PC-9 (cell line): ENCODE results near the gene C1QTNF3. TPM values are rescaled to one million over a fixed set of nuclear protein-coding genes. Genes with fewer than 3 reads are reported as not detected.
A peak's percentile ranks its signal among the peaks of the same experiment; 100 is the strongest.

Source experiments
- BruUV-seq: library from RNA; stranded (reverse); fragments of 400-500 nt; replicated peaks from 2 replicates; lab custom pipeline; 2021; lab: Mats Ljungman, UMichigan
- CTCF ChIA-PET: fragments of 300-600 bp; sonication (Branson Sonifier 250); formaldehyde crosslinking; loops from one replicate; lab custom pipeline; 2022; ENCODE audit warnings: antibody characterized with exemption; lab: Charles Lee
- POLR2A ChIA-PET: fragments of 300-600 bp; sonication (Branson Sonifier 250); formaldehyde crosslinking; loops from one replicate; lab custom pipeline; 2022; ENCODE audit warnings: antibody characterized with exemption; ENCODE audit not compliant: unreplicated experiment; lab: Charles Lee
- DNase-seq, 2 experiments: peaks; one replicate each; pipeline versions ENCODE4 v3.0.0 to v3.0.0-alpha.2; 2015 to 2022; ENCODE audit warnings: mixed read lengths in 1 of 2
- H2AFZ ChIP-seq: fragments of 200-600 bp; sonication (generic); 2 replicates; pipeline ENCODE4 v1.8.1; 2017; ENCODE audit warnings: antibody characterized with exemption
- H3F3A ChIP-seq: fragments of 200-600 bp; sonication (generic); 2 replicates; pipeline ENCODE4 v1.8.1; 2017; ENCODE audit warnings: antibody characterized with exemption, mild to moderate bottlenecking, low read depth; ENCODE audit not compliant: insufficient read depth
- H3K27ac ChIP-seq: fragments of 200-600 bp; sonication (generic); 2 replicates; pipeline ENCODE4 v1.6.1; 2016; ENCODE audit warnings: mixed run types
- H3K27me3 ChIP-seq: fragments of 200-600 bp; sonication (generic); 2 replicates; pipeline ENCODE4 v1.6.1; 2016; ENCODE audit warnings: low read depth, mixed run types; ENCODE audit not compliant: insufficient read depth
- H3K36me3 ChIP-seq: fragments of 200-600 bp; sonication (generic); 2 replicates; pipeline ENCODE4 v1.6.1; 2016; ENCODE audit warnings: low read depth, mixed run types
- H3K4me1 ChIP-seq: fragments of 200-600 bp; sonication (generic); replicated peaks from 2 replicates; pipeline ENCODE4 v1.6.1; 2016; ENCODE audit warnings: mixed run types; ENCODE audit not compliant: insufficient read depth
- H3K4me2 ChIP-seq: fragments of 200-600 bp; sonication (generic); 2 replicates; pipeline ENCODE4 v1.6.1; 2017; ENCODE audit warnings: mixed run types
- H3K4me3 ChIP-seq: fragments of 200-600 bp; sonication (generic); 2 replicates; pipeline ENCODE4 v1.6.1; 2016; ENCODE audit warnings: mixed run types
- H3K79me2 ChIP-seq: fragments of 200-600 bp; sonication (generic); 2 replicates; pipeline ENCODE4 v1.6.1; 2017; ENCODE audit warnings: low read depth, mixed run types
- H3K9me2 ChIP-seq: fragments of 200-600 bp; sonication (generic); 2 replicates; pipeline ENCODE4 v1.8.1; 2017; ENCODE audit warnings: mild to moderate bottlenecking; ENCODE audit not compliant: insufficient read depth
- H3K9me3 ChIP-seq: fragments of 200-600 bp; sonication (generic); 2 replicates; pipeline ENCODE4 v1.8.1; 2016; ENCODE audit warnings: low read depth; ENCODE audit not compliant: insufficient read depth
- H4K20me1 ChIP-seq: fragments of 200-600 bp; sonication (generic); 2 replicates; pipeline ENCODE4 v1.8.1; 2017; ENCODE audit not compliant: insufficient read depth
- CTCF ChIP-seq: fragments of 200-600 bp; sonication (generic); conservative IDR thresholded peaks from 2 replicates; pipeline ENCODE4 v1.6.1; 2017; ENCODE audit warnings: mixed run types, antibody characterized with exemption, mild to moderate bottlenecking, moderate library complexity
- EZH2 ChIP-seq: fragments of 200-600 bp; sonication (generic); IDR thresholded peaks from 2 replicates; pipeline ENCODE4 v1.8.0; 2017; ENCODE audit warnings: antibody characterized with exemption, low read depth
- intact Hi-C: fragments of 100-400 bp; cut with micrococcal nuclease; formaldehyde crosslinking; loops from one replicate; pipeline ENCODE4 v1.10.0; 2022; ENCODE audit not compliant: unreplicated experiment
- total RNA-seq: library from RNA; stranded (reverse); gene quantifications from 2 replicates; pipeline ENCODE4 v1.2.3, GENCODE V29; 2021

C1QTNF3 gene
- total RNA-seq, 1 experiment from 2014 or later, result 8.3 TPM

- Histone ChIP-seq H3K4me3 (no peak overlapping the region), H4K20me1 (no peaks in the 10 kb centered on the region), H3K4me1 (0 out of 2 replicates have a peak, but pooled peaks cover 3% of the 10 kb centered on the region), H3K27me3 (no peaks in the 10 kb centered on the region), H3K27ac (no peak overlapping the region), H3K9me2 (no peaks in the 10 kb centered on the region), H3K4me2 (0 out of 2 replicates have a peak overlapping the region, but pooled peaks have one; percentile 1), H2AFZ (no peak overlapping the region), H3F3A (no peaks in the 10 kb centered on the region), H3K9me3 (no peaks in the 10 kb centered on the region), H3K79me2 (no peaks in the 10 kb centered on the region), H3K36me3 (no peaks in the 10 kb centered on the region)
- ChIA-PET POLR2A (interaction anchor here (0.6 kb wide), 3 partner anchors 111 to 531 kb away, joined by 3 to 8 read pairs (median 6); no protein-coding TSS in a partner anchor), CTCF (interaction anchor here (0.5 to 2.8 kb wide), 31 partner anchors 9 to 1598 kb away, joined by 3 to 46 read pairs (median 4); partner anchors contain the start of genes ADAMTS12, AMACR and TARS1)
- TF ChIP-seq CTCF (peak; percentile 90), EZH2 (no peak)
- peak; percentile 59 to 64 for DNase-seq
- intact Hi-C loops, result loop anchor here (1.0 kb wide), 3 partner anchors 36 to 534 kb away; no protein-coding TSS in a partner anchor
- BruUV-seq, result no TSS peak
Measured at GRCh38 chr5:33969572-33970452, 73.2 kb downstream of the C1QTNF3 start.

- Histone ChIP-seq H3K4me2 (no peak overlapping the region), H3K27ac (no peak overlapping the region), H3K9me2 (no peaks in the 10 kb centered on the region; the same call in 1 of the 2 replicates), H4K20me1 (no peaks in the 10 kb centered on the region), H3K4me3 (no peak overlapping the region), H3K36me3 (no peaks in the 10 kb centered on the region), H3F3A (no peaks in the 10 kb centered on the region), H3K27me3 (no peaks in the 10 kb centered on the region), H3K79me2 (no peaks in the 10 kb centered on the region), H3K4me1 (0 out of 2 replicates have a peak, but pooled peaks cover 3% of the 10 kb centered on the region), H2AFZ (no peak overlapping the region), H3K9me3 (no peaks in the 10 kb centered on the region)
- TF ChIP-seq EZH2 (no peak), CTCF (0 out of 2 replicates have a peak, but pooled peaks have one; percentile 20)
- intact Hi-C loops, result loop anchor here (1.0 kb wide), 3 partner anchors 34 to 532 kb away; no protein-coding TSS in a partner anchor
- ChIA-PET POLR2A (no interaction called here), CTCF (interaction anchor here (0.6 to 1.3 kb wide), 2 partner anchors 529 to 537 kb away, joined by 4 to 9 read pairs; no protein-coding TSS in a partner anchor)
- no peak for DNase-seq
- no TSS peak for BruUV-seq
Measured at GRCh38 chr5:33968211-33969005, 74.6 kb downstream of the C1QTNF3 start.

Other genes starting within 250 kb of the C1QTNF3 start
- gene ADAMTS12, start 151.2 kb downstream of the C1QTNF3 start, total RNA-seq, result 71.1 and 103 TPM in 2 replicates
- not detected in 2 replicates for gene RXFP3, start 106.8 kb downstream of the C1QTNF3 start, total RNA-seq
- 0.20 and 0.33 TPM in 2 replicates for gene SLC45A2, start 58.5 kb downstream of the C1QTNF3 start, total RNA-seq
- 31.1 and 31.2 TPM in 2 replicates for gene AMACR, start 35.2 kb downstream of the C1QTNF3 start, total RNA-seq